Keratinocyte (primary cell): ENCODE data around the gene STIP1.

ENCODE experiments used
- CTCF ChIP-seq, 3 experiments: IDR thresholded peaks in 1 of 3; conservative IDR thresholded peaks in 1 of 3; optimal IDR thresholded peaks in 1 of 3; 2 replicates in 2 of 3; 3 replicates in 1 of 3; pipeline versions ENCODE3 to v1.5.1; 2011; ENCODE audit warnings: low read length in 3 of 3, mild to moderate bottlenecking in 3 of 3, moderate library complexity in 2 of 3, control low read depth in 1 of 3, inconsistent platforms in 1 of 3; ENCODE audit not compliant: insufficient read depth in 2 of 3; ENCODE audit errors: extremely low read depth in 1 of 3
- EZH2 ChIP-seq: IDR thresholded peaks from one replicate; pipeline ENCODE4 v1.6.1; 2012; ENCODE audit warnings: inconsistent platforms, mild to moderate bottlenecking, low read length, moderate library complexity

GRCh38 chr11:64243236-64243854 lies 57.4 kb downstream of the STIP1 start:
- TF ChIP-seq CTCF (optimal IDR thresholded peaks at IDR 0.05 in 1 of 3, IDR thresholded peaks at IDR 0.05 in 1 of 3, conservative IDR thresholded peaks at IDR 0.05 in 1 of 3; ENCODE audit: extremely low read depth in 1 of 3, insufficient read depth in 2 of 3, low read length in 3 of 3) = no peak
- no peak for TF ChIP-seq EZH2
